HG02852 (cell line): ENCODE measurements around the gene CHMP2A.
A peak's percentile ranks its signal among the peaks of the same experiment; 100 is the strongest.
"Not testable (repeated sequence)": the region's sequence is repeated elsewhere in the genome, so short reads cannot be mapped to it uniquely, and the experiment has no call there.

Experiments
- ATAC-seq: cut with Tn5 transposase; IDR thresholded peaks from one replicate; pipeline ENCODE4 v1.9.1; 2021; ENCODE audit warnings: mild to moderate bottlenecking, moderate library complexity; ENCODE audit not compliant: unreplicated experiment

CHMP2A gene

GRCh38 chr19:58542641-58543372 is 12.1 kb downstream of the CHMP2A start:
- not testable (repeated sequence) for ATAC-seq

GRCh38 chr19:58539169-58539559 is 15.7 kb downstream of the CHMP2A start:
- ATAC-seq, result not testable (repeated sequence)

- no peak for ATAC-seq
Observed at GRCh38 chr19:58538257-58539168, 16.4 kb downstream of the CHMP2A start.

DNA sequence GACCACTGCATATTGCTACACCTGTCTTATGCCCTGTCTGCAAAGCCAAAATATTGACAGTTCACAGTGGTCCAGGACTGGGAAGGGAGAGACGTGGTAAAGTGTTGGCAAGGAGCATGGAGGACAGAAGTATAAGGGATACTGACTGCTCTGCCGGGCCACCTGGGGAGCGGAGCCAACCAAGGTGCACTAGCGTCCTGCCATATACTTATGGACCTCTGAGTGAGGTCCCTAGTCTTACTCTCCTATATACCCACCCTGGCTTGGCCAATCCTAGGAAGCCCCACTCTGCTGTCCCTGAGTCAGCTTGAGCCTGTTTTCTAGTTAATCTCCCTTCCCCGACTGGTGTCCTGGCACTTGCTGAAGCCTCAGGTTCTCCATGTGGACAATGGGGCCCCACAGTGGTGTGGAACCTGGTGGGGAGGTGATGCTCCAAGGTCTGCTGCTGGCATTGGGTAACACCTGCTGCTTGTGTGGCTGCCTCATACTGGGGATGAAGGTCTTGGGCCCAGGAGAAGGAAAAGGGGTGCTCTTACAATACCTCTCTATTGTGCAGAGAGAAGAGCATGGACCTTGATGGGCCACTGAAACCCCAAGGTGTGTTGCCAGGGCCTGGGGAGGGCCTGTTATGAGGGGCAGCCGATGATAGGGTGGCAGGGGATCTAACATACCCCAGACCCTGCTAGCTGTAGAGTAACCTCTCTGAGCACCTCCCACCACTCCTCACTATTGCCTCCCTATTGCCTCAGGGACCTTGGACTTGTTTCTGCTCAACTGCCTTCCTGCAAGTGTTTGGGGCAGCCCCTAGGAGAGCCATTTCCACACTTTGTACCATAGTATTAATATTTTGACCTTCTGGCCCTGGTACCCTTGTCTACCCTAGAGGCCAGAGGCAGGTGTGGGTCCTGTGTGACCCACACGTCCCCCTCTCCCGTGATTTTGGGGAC is 17.8 kb downstream of the CHMP2A start:
- no peak for ATAC-seq

GRCh38 chr19:58535857-58536256 is 19.0 kb downstream of the CHMP2A start:
- ATAC-seq, result no peak

DNA sequence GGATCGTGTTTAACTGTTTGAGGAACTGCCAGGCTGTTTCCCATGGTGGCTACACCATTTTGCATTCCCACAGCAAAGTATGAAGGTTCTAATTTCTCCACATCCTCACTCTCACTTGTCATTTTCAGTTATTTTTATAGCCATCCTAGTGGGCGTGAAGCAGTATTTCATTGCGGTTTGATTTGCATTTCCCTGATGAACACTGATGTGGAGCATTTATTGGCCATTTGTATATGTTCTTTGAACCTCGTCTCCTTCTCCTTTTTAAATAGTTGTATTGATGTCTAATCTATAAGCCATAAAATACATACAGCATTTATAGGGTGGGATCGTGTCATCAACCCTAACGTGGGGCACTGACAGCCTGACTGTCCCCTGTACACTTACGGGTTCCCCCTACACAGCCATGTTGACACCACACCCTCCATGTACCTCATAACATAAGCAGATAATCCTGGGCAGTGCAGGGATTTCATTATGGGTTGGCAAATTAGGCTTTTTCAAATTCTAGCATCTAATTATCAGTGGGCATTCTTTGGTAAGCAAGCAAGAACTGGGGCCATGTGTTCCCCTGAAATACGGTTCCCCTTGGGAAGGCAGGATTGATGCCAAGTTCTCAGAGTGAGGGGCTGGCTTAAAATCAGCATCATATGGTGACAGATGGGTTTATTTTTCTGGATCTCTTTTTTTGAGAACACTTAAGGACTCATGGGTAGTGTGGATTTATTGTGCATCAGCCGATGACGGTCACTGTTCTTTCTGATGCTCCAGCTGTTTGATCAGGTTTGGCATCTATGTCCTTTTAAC is 23.7 kb downstream of the CHMP2A start:
- no peak for ATAC-seq

DNA sequence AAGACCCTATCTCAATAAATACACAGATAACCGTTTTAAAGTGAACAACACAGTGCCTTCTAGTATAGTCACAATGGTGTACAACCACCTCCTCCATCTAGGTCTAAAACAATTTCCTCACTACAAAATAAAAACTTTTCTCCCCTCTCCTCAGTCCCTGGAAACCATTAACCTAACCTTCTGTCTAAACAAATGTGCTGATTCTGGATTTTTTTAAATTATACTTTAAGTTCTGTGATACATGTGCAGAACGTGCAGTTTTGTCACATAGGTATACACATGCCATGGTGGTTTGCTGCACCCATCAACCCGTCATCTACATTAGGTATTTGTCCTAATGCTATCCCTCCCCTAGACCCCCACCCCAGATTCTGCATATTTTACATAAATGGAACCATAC is 25.5 kb downstream of the CHMP2A start:
- no peak for ATAC-seq

DNA sequence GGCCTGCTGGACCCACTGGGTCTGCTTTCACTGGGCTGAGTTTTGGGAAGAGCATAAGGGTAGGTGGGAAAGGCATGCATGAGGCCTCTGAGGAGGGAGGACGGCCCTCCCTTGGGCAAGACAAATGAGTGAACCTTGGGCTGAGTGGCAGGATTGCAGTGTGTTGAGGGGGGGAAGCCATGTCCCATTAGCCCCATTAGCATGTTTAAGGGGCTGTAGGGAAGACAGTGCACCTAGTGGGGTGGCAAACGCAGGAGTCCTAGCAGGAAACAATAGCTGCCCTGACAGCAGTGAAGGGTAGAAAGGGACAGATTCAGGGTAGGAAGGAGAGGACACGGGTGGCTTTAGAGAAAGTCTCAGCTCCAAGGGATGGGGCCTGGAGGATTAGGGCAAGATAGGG is 32.2 kb downstream of the CHMP2A start:
- ATAC-seq, result no peak

DNA sequence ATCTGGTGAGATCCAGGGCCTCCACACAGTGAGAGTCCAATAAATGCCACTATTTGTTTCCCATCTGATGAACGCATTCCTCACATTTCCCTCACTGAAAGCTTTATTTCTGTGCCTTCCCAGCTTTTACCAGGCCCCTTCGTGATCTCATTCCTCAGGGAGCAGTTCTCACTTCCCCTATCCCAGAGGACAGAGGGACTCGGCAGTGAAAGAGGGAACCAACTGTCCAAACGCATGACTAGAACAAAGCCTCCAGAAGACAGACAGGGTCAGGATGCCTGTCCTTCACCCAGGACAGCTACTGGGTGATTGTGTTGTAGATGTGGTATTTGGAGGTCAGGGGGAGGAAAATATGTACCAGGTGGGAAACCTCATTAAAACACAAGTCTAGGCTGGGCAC is 33.3 kb downstream of the CHMP2A start:
- ATAC-seq, result no peak

GRCh38 chr19:58520257-58520599 is 34.7 kb downstream of the CHMP2A start:
- no peak for ATAC-seq

GRCh38 chr19:58519355-58520256 is 35.3 kb downstream of the CHMP2A start, which contains the start of gene ZBTB45:
Gene ZBTB45 (minus strand): TSS chr19:58519810. CDS start chr19:58517673, 2,137 bp downstream.
- peak; percentile 83 for ATAC-seq

DNA sequence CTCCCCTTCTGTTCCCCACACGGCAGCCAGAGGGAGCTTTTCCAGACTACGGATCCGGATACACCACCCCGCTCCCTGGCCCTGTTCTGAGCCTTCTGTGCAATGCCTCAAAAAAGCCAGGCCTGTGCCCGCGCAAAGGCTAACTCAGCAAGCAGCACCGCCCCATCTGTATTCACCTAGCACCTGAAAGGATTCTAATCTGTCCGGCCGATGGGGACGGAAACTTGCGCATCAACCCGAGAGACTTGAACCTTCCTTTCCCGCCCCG is 35.9 kb downstream of the CHMP2A start:
- ATAC-seq, result no peak

- no peak for ATAC-seq
Observed at GRCh38 chr19:58518256-58519086, 36.4 kb downstream of the CHMP2A start.

- no peak for ATAC-seq
Observed at GRCh38 chr19:58516964-58517833, 37.7 kb downstream of the CHMP2A start.

DNA sequence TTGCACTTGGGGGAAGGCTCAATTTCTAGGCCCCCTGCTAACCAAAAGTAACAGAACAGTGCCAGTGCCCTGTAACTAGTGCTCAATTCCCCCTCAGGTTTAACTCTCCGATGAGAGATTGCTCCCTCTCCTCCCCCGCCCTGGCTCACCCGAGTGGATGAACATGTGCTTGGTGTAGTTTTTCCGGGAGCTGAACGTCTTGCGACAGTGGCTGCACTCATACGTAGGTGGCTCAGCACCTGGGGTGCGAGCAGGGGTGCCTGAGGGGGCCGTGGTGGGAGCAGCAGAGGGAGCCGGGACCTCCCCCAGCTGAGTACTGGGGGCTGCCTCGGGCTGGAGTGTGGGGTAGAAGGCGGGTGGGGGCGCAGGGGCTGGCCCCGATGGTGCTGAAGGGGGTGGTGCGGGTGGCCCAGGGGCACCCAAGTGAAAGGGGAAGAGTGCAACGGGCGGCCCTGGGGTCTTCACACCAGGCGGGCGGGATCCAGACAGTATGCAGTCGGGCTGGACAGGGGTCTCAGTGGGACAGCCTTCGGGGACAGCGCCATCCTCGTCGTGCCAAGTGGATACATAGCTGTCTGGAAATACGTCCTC is 38.6 kb downstream of the CHMP2A start:
- ATAC-seq, result no peak

DNA sequence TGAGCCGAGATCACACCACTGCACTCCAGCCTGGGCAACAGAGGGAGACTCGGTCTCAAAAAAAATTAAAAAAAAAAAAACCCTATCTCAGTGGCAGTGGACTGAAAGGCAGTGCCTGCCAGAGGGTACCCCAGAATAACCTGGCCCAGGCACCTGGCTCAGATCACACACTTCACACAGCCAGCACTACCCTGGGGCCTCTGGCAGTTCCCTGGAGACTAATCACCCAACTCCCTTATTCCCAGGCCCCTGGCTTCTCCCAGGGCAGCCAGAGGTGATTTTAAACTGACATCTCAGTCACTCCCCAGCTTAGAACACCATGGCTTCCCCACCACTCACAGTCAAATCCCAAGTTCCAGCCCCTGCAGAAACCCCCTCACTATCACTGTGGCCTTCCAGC is 39.6 kb downstream of the CHMP2A start:
- no peak for ATAC-seq

DNA sequence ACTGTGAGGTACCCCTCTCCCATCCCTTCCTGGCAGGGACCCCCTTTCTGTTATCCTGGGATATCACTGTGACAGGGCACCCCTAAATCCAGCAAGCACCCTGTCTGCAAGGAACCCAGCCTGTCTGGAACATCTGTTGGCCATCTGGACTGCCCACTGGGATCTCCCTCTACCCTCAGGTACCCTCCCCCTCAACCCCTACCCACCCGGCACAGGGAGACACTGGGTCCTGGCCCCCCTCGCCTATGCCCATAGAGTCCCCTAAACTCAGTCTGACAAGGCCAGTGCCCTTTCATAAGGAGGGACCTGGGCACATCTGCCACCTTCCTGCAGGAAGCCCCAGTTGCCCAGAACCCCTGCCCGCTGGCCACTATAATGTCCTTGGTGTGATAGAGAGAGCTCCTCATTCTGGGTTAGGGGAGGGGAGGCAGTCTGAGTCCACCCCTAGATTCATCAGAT is 40.3 kb downstream of the CHMP2A start:
- ATAC-seq, result no peak
